Tibial nerve (tissue), 3 donors: ENCODE results near the gene SLC45A2.

Experiments used
- POLR2A ChIP-seq, 2 donors: fragments of 450-650 bp; IDR thresholded peaks; one replicate each; pipeline ENCODE4 v1.6.1; 2017; ENCODE audit warnings: antibody characterized with exemption in 2 of 2, mild to moderate bottlenecking in 2 of 2, moderate library complexity in 2 of 2
- TF ChIP-seq, protein P1 (sequence below), 5 experiments: fragments of 200-600 bp in 3 of 5; fragments of 450-650 bp in 2 of 5; sonication (generic) in 3 of 5; IDR thresholded peaks; one replicate each; pipeline ENCODE4 v1.5.1; 2016 to 2019; ENCODE audit warnings: antibody characterized with exemption in 5 of 5, mild to moderate bottlenecking in 3 of 5, moderate library complexity in 2 of 5

- TF ChIP-seq, protein P1, sequence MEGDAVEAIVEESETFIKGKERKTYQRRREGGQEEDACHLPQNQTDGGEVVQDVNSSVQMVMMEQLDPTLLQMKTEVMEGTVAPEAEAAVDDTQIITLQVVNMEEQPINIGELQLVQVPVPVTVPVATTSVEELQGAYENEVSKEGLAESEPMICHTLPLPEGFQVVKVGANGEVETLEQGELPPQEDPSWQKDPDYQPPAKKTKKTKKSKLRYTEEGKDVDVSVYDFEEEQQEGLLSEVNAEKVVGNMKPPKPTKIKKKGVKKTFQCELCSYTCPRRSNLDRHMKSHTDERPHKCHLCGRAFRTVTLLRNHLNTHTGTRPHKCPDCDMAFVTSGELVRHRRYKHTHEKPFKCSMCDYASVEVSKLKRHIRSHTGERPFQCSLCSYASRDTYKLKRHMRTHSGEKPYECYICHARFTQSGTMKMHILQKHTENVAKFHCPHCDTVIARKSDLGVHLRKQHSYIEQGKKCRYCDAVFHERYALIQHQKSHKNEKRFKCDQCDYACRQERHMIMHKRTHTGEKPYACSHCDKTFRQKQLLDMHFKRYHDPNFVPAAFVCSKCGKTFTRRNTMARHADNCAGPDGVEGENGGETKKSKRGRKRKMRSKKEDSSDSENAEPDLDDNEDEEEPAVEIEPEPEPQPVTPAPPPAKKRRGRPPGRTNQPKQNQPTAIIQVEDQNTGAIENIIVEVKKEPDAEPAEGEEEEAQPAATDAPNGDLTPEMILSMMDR (IDR thresholded peaks at IDR 0.05), result no peak
- no peak for TF ChIP-seq POLR2A (IDR thresholded peaks at IDR 0.05)
Observed at GRCh38 chr5:33944543-33945132, 39.9 kb downstream of the SLC45A2 start.
